PC-3 (cell line): ENCODE results near the gene CFTR. TPM values are rescaled to one million over a fixed set of nuclear protein-coding genes. Genes with fewer than 3 reads are reported as not detected.

Experiments
- ATAC-seq: fragments of 200-7000 bp; cut with Tn5 transposase; 2 replicates; pipeline ENCODE4 v1.9.1; 2020; ENCODE audit warnings: mild to moderate bottlenecking, moderate library complexity
- BruUV-seq: library from RNA; stranded (reverse); fragments of 400-500 nt; replicated peaks from 2 replicates; lab custom pipeline; 2021; lab: Mats Ljungman, UMichigan
- CTCF ChIA-PET: fragments of 300-600 bp; sonication (Branson Sonifier 250); formaldehyde crosslinking; loops from one replicate; lab custom pipeline; 2022; ENCODE audit warnings: antibody characterized with exemption; lab: Charles Lee
- POLR2A ChIA-PET: fragments of 300-600 bp; sonication (Branson Sonifier 250); formaldehyde crosslinking; loops from one replicate; lab custom pipeline; 2022; ENCODE audit warnings: antibody characterized with exemption; ENCODE audit not compliant: unreplicated experiment; lab: Charles Lee
- DNase-seq: peaks from one replicate; pipeline ENCODE4 v3.0.0-alpha.2; 2015
- H2AFZ ChIP-seq: fragments of 300-600 bp; sonication (generic); 2 replicates; pipeline ENCODE4 v1.6.0; 2016; ENCODE audit warnings: antibody characterized with exemption, low read length
- H3F3A ChIP-seq: fragments of 300-600 bp; sonication (generic); one replicate; pipeline ENCODE4 v1.6.0; 2017; ENCODE audit warnings: antibody characterized with exemption, low read length, control low read depth, mild to moderate bottlenecking; ENCODE audit not compliant: unreplicated experiment
- H3K27ac ChIP-seq: fragments of 300-600 bp; sonication (generic); 2 replicates; pipeline ENCODE4 v1.5.1; 2016; ENCODE audit warnings: mild to moderate bottlenecking, low read length
- H3K27me3 ChIP-seq: fragments of 300-600 bp; sonication (generic); 2 replicates; pipeline ENCODE4 v1.6.1; 2016; ENCODE audit warnings: low read length, mixed read lengths
- H3K36me3 ChIP-seq: fragments of 300-600 bp; sonication (generic); 2 replicates; pipeline ENCODE4 v1.6.1; 2016; ENCODE audit warnings: low read depth, mixed run types, low read length, mixed read lengths
- H3K4me1 ChIP-seq: fragments of 300-600 bp; sonication (generic); 2 replicates; pipeline ENCODE4 v1.5.1; 2016; ENCODE audit warnings: low read length; ENCODE audit not compliant: insufficient read depth
- H3K4me2 ChIP-seq: fragments of 300-600 bp; sonication (generic); 2 replicates; pipeline ENCODE4 v1.6.0; 2016; ENCODE audit warnings: low read length
- H3K4me3 ChIP-seq: fragments of 300-600 bp; sonication (generic); 2 replicates; pipeline ENCODE4 v1.5.1; 2016; ENCODE audit warnings: mild to moderate bottlenecking, low read length, mixed read lengths
- H3K79me2 ChIP-seq: fragments of 300-600 bp; sonication (generic); 2 replicates; pipeline ENCODE4 v1.6.1; 2017; ENCODE audit warnings: low read length, mixed read lengths
- H3K9ac ChIP-seq: fragments of 300-600 bp; sonication (generic); 2 replicates; pipeline ENCODE4 v1.6.0; 2016; ENCODE audit warnings: mild to moderate bottlenecking, low read length
- H3K9me2 ChIP-seq: fragments of 300-600 bp; sonication (generic); replicated peaks from 2 replicates; pipeline ENCODE4 v1.6.1; 2016; ENCODE audit warnings: mixed run types, low read length, mixed read lengths
- H3K9me3 ChIP-seq: fragments of 300-600 bp; sonication (generic); 2 replicates; pipeline ENCODE4 v1.6.1; 2016; ENCODE audit warnings: low read length, mixed read lengths
- H4K20me1 ChIP-seq: fragments of 300-600 bp; sonication (generic); 2 replicates; pipeline ENCODE4 v1.6.1; 2016; ENCODE audit warnings: low read length, mixed read lengths
- CTCF ChIP-seq: fragments of 300-600 bp; sonication (generic); conservative IDR thresholded peaks from 2 replicates; pipeline ENCODE4 v1.5.1; 2017; ENCODE audit warnings: antibody characterized with exemption, low read depth, mild to moderate bottlenecking, low read length
- EZH2 ChIP-seq: fragments of 300-600 bp; sonication (generic); IDR thresholded peaks from one replicate; pipeline ENCODE4 v1.6.1; 2017; ENCODE audit warnings: antibody characterized with exemption, mild to moderate bottlenecking, low read length; ENCODE audit not compliant: unreplicated experiment
- EZH2phosphoT487 ChIP-seq: fragments of 300-600 bp; sonication (generic); IDR thresholded peaks from 2 replicates; pipeline ENCODE4 v1.6.1; 2018; ENCODE audit warnings: mild to moderate bottlenecking, antibody characterized with exemption, low read length, borderline replicate concordance
- intact Hi-C: fragments of 100-400 bp; cut with micrococcal nuclease; formaldehyde crosslinking; loops from 2 replicates; pipeline ENCODE4 v1.9.0; 2023
- total RNA-seq: library from RNA; depleted of rRNA; stranded (reverse); fragments of >200 nt; gene quantifications from 2 replicates; pipeline ENCODE4 v1.2.3, GENCODE V29; 2014

The CFTR gene
- total RNA-seq, 1 experiment from 2014 or later = not detected

- BruUV-seq = no TSS peak
Observed at GRCh38 chr7:117698018-117698417, 218.2 kb downstream of the CFTR start.

GRCh38 chr7:117704063-117704462 lies 224.2 kb downstream of the CFTR start:
- DNase-seq (peak; percentile 44), ATAC-seq (peak; percentile 77)
- Histone ChIP-seq H3K4me1 (0 out of 2 replicates have a peak, but pooled peaks cover 5% of the 10 kb centered on the region), H3K27ac (no peak overlapping the region), H3K36me3 (no peaks in the 10 kb centered on the region), H3F3A (no peaks in the 10 kb centered on the region), H2AFZ (no peak overlapping the region), H3K27me3 (no peaks in the 10 kb centered on the region), H3K79me2 (no peaks in the 10 kb centered on the region), H3K4me3 (no peak overlapping the region), H3K9me3 (no peaks in the 10 kb centered on the region), H3K4me2 (no peak overlapping the region), H3K9me2 (no peaks in the 10 kb centered on the region), H3K9ac (no peak overlapping the region), H4K20me1 (no peaks in the 10 kb centered on the region)
- ChIA-PET CTCF (no interaction called here), POLR2A (no interaction called here)
- no peak for TF ChIP-seq CTCF
- no peak for TF ChIP-seq EZH2
- TF ChIP-seq EZH2phosphoT487 = no peak
- intact Hi-C loops = no loop called here
- BruUV-seq = no TSS peak

More at GRCh38 chr7:117698018-117698417, 218.2 kb downstream of the CFTR start:
- H3K4me1 ChIP-seq = no peaks in the 10 kb centered on the region
- CTCF ChIA-PET = no interaction called here
- no peak overlapping the region for H3K4me2 ChIP-seq
- POLR2A ChIA-PET = no interaction called here
- H4K20me1 ChIP-seq = no peaks in the 10 kb centered on the region
- ATAC-seq (no peak), DNase-seq (no peak)
- no peaks in the 10 kb centered on the region for H3K27me3 ChIP-seq
- no peaks in the 10 kb centered on the region for H3K9me2 ChIP-seq
- H3K79me2 ChIP-seq = no peaks in the 10 kb centered on the region
- intact Hi-C loops = no loop called here
- H3K9me3 ChIP-seq = no peaks in the 10 kb centered on the region
- no peak overlapping the region for H3K9ac ChIP-seq
- TF ChIP-seq EZH2 = no peak
- TF ChIP-seq EZH2phosphoT487 = no peak
- TF ChIP-seq CTCF = no peak
- H2AFZ ChIP-seq = no peak overlapping the region
- no peak overlapping the region for H3K27ac ChIP-seq
- no peaks in the 10 kb centered on the region for H3K36me3 ChIP-seq
- no peak overlapping the region for H3K4me3 ChIP-seq
- no peaks in the 10 kb centered on the region for H3F3A ChIP-seq

GRCh38 chr7:117705630-117706029 lies 225.8 kb downstream of the CFTR start:
- no peaks in the 10 kb centered on the region for H3K9me2 ChIP-seq
- no TSS peak for BruUV-seq
- H3K27ac ChIP-seq = no peak overlapping the region
- POLR2A ChIA-PET = no interaction called here
- CTCF ChIA-PET = no interaction called here
- no peak overlapping the region for H3K9ac ChIP-seq
- TF ChIP-seq CTCF (no peak), EZH2phosphoT487 (no peak), EZH2 (no peak)
- H2AFZ ChIP-seq = no peak overlapping the region
- H3K4me3 ChIP-seq = no peak overlapping the region
- intact Hi-C loops = no loop called here
- ATAC-seq = no peak
- no peaks in the 10 kb centered on the region for H3K36me3 ChIP-seq
- H3K4me1 ChIP-seq = 0 out of 2 replicates have a peak, but pooled peaks cover 5% of the 10 kb centered on the region
- DNase-seq = no peak
- H3F3A ChIP-seq = no peaks in the 10 kb centered on the region
- no peaks in the 10 kb centered on the region for H3K9me3 ChIP-seq
- H3K27me3 ChIP-seq = no peaks in the 10 kb centered on the region
- H3K79me2 ChIP-seq = no peaks in the 10 kb centered on the region
- H3K4me2 ChIP-seq = no peak overlapping the region
- no peaks in the 10 kb centered on the region for H4K20me1 ChIP-seq
